ENCODE data around the gene HEG1. TPM values are rescaled to one million over a fixed set of nuclear protein-coding genes. Genes with fewer than 3 reads are reported as not detected.
A peak's percentile ranks its signal among the peaks of the same experiment; 100 is the strongest.

Gene HEG1
- total RNA-seq, 1 donor = 114 TPM

DNA sequence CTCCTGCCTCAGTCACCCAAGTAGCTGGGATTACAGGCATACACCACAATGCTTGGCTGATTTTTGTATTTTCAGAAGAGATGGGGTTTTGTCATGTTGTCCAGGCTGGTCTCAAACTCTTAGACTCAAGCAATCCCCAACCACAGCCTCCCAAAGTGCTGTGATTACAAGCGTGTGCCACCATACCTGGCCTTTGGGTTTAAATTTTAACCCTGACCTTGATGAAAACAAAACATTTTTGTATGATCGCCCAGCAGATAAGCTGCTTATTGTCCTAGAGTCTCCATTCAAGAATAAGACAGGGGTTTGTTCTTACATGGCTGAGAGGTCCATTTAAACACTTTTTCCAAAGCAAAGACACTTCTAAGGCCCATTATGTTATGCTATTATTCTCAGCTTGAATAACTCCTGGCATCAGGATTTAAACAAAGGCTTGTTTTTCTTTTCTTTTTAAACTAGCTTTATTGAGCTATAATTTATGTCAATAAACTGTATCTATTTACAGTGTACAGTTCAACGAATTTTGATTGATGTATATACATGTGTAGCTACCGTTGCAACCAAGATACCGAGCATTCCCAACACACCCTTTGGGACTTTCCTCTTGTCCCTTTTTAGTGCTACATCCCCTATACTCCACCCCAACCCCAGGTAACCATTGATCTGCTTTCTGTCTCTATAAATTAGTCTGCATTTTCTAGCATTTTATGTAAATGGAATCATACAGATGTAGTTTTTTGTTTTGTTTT is 119.8 kb downstream of the HEG1 start:
- no peaks in the 10 kb centered on the region for H3K27me3 ChIP-seq (ENCODE audit: insufficient read depth, low read length)
- TF ChIP-seq, protein P1, sequence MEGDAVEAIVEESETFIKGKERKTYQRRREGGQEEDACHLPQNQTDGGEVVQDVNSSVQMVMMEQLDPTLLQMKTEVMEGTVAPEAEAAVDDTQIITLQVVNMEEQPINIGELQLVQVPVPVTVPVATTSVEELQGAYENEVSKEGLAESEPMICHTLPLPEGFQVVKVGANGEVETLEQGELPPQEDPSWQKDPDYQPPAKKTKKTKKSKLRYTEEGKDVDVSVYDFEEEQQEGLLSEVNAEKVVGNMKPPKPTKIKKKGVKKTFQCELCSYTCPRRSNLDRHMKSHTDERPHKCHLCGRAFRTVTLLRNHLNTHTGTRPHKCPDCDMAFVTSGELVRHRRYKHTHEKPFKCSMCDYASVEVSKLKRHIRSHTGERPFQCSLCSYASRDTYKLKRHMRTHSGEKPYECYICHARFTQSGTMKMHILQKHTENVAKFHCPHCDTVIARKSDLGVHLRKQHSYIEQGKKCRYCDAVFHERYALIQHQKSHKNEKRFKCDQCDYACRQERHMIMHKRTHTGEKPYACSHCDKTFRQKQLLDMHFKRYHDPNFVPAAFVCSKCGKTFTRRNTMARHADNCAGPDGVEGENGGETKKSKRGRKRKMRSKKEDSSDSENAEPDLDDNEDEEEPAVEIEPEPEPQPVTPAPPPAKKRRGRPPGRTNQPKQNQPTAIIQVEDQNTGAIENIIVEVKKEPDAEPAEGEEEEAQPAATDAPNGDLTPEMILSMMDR (IDR thresholded peaks at IDR 0.05; ENCODE audit: extremely low read depth, low read depth, low read length) = no peak
- no peak for DNase-seq (ENCODE audit: insufficient read length, low spot score, missing footprints)
- H4K20me1 ChIP-seq (ENCODE audit: insufficient read depth, low read length) = no peaks in the 10 kb centered on the region
- H3K4me1 ChIP-seq (ENCODE audit: insufficient read depth, low read length) = no peaks in the 10 kb centered on the region
- H3K79me2 ChIP-seq (ENCODE audit: insufficient read depth, low read length) = no peaks in the 10 kb centered on the region
- H2AFZ ChIP-seq (ENCODE audit: low read length) = no peak overlapping the region
- H3K9me3 ChIP-seq (ENCODE audit: low read depth, low read length) = no peaks in the 10 kb centered on the region
- H3K4me2 ChIP-seq (ENCODE audit: insufficient read depth, low read length) = no peak overlapping the region
- no peak overlapping the region for H3K4me3 ChIP-seq (ENCODE audit: insufficient read depth, low read length)
- H3K36me3 ChIP-seq (ENCODE audit: insufficient read depth, low read length) = no peaks in the 10 kb centered on the region
- no peak overlapping the region for H3K27ac ChIP-seq (ENCODE audit: low read depth, low read length)

DNA sequence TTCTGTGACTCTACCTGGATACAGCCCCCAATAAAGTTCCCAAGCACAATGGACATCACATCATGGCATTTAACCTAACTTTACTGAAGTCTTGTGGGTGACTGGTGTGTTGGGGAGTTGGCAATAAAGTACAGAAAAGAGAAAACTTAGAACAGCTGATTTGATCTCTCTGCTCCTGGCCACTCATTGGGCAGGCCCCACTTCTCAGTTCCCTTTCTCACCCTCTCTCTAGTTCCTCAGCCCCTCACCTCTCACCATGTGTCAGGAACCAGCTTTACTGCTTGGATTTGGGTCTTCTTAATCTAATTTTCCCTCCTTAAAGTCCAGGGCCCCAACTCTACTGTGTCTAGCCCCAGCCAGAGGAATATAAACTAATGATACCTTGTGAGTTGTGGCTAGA is 120.5 kb downstream of the HEG1 start:
- TF ChIP-seq, protein P1 (IDR thresholded peaks at IDR 0.05; ENCODE audit: extremely low read depth, low read depth, low read length) = no peak
- DNase-seq (ENCODE audit: insufficient read length, low spot score, missing footprints) = no peak
- H3K27ac ChIP-seq (ENCODE audit: low read depth, low read length) = no peak overlapping the region
- H4K20me1 ChIP-seq (ENCODE audit: insufficient read depth, low read length) = no peaks in the 10 kb centered on the region
- H2AFZ ChIP-seq (ENCODE audit: low read length) = no peak overlapping the region
- no peaks in the 10 kb centered on the region for H3K27me3 ChIP-seq (ENCODE audit: insufficient read depth, low read length)
- H3K4me3 ChIP-seq (ENCODE audit: insufficient read depth, low read length) = no peak overlapping the region
- H3K9me3 ChIP-seq (ENCODE audit: low read depth, low read length) = no peaks in the 10 kb centered on the region
- H3K4me2 ChIP-seq (ENCODE audit: insufficient read depth, low read length) = no peak overlapping the region
- no peaks in the 10 kb centered on the region for H3K4me1 ChIP-seq (ENCODE audit: insufficient read depth, low read length)
- H3K36me3 ChIP-seq (ENCODE audit: insufficient read depth, low read length) = no peaks in the 10 kb centered on the region
- H3K79me2 ChIP-seq (ENCODE audit: insufficient read depth, low read length) = no peaks in the 10 kb centered on the region

DNA sequence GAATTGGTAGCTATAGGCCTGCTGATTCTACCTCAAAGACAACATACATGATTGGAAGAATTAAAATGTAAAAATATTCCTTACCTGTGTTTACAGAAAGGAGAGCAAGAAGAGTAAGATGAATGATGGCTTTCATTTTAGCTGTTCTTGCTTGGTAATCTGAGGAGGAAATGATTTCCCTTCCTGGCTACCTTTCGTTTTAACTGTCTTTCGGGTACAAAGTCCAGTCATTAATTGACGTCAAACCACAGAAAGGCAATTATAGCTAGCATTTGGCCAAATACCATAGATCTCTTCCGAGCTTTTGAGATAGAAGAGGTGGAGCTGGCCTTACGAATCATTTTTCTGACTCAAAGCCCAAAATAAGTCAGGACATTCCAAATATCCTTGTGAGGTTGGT is 121.2 kb downstream of the HEG1 start, which contains the start of gene MUC13:
Gene MUC13, minus strand, starts transcription at position 175 of the 400 bp plus-strand sequence. Its CDS starts 39 bp downstream, at position 136.
- Histone ChIP-seq H3K27me3 (ENCODE audit: insufficient read depth, low read length) (peaks cover under 1% of the 10 kb centered on the region), H2AFZ (ENCODE audit: low read length) (peak within 1 kb of the TSS; percentile 14), H3K4me1 (ENCODE audit: insufficient read depth, low read length) (no peaks in the 10 kb centered on the region), H3K79me2 (ENCODE audit: insufficient read depth, low read length) (no peaks in the 10 kb centered on the region), H3K27ac (ENCODE audit: low read depth, low read length) (no peak within 1 kb of the TSS), H3K4me2 (ENCODE audit: insufficient read depth, low read length) (no peak within 1 kb of the TSS), H3K4me3 (ENCODE audit: insufficient read depth, low read length) (no peak within 1 kb of the TSS), H4K20me1 (ENCODE audit: insufficient read depth, low read length) (no peaks in the 10 kb centered on the region), H3K9me3 (ENCODE audit: low read depth, low read length) (no peaks in the 10 kb centered on the region), H3K36me3 (ENCODE audit: insufficient read depth, low read length) (no peaks in the 10 kb centered on the region)
- TF ChIP-seq, protein P1 (IDR thresholded peaks at IDR 0.05; ENCODE audit: extremely low read depth, low read depth, low read length) = no peak
- DNase-seq (ENCODE audit: insufficient read length, low spot score, missing footprints) = no peak

DNA sequence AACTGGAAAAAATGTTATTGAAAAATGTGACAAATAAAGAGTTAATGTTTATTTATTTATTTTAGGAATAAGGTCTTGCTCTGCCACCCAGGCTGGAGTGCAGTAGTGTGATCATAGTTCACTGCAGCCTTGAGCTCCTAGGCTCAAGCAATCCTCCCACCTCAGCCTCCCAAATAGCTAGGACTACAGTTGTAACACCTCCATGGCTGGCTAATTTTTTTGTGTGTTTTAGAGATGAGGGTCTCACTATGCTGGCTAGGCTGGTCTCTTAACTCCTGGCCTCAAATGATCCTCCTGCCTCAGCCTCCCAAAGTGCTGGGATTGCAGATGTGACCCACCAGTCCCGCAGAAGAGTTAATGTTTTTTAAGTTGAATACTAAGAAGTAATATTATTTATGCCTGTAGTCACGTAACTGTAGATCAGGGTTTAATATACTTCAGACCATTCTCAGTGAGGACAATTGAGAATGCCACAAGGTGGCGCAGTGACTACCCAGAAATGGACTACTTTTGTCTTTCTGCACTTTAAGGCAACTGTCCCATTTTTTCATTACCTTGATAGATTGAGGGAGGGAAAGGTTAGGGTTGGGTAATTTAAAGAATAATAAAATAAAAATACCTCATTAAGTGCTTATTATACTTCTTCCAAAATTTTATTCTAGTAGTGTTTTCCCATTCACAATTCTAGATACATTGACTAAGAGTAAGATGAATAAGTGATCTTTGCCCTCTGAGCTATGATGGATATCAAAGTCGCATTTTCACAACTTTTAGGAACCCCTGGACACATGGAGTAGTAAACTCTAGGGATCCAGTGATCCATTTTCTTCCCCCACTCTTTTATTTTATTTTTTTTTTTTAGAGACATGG is 127.2 kb downstream of the HEG1 start:
- Histone ChIP-seq H3K27ac (ENCODE audit: low read depth, low read length) (no peak overlapping the region), H4K20me1 (ENCODE audit: insufficient read depth, low read length) (no peaks in the 10 kb centered on the region), H3K4me3 (ENCODE audit: insufficient read depth, low read length) (no peak overlapping the region), H3K4me1 (ENCODE audit: insufficient read depth, low read length) (no peaks in the 10 kb centered on the region), H3K79me2 (ENCODE audit: insufficient read depth, low read length) (no peaks in the 10 kb centered on the region), H3K4me2 (ENCODE audit: insufficient read depth, low read length) (no peak overlapping the region), H3K27me3 (ENCODE audit: insufficient read depth, low read length) (peaks cover 4% of the 10 kb centered on the region), H3K36me3 (ENCODE audit: insufficient read depth, low read length) (no peaks in the 10 kb centered on the region), H3K9me3 (ENCODE audit: low read depth, low read length) (no peaks in the 10 kb centered on the region), H2AFZ (ENCODE audit: low read length) (no peak overlapping the region)
- TF ChIP-seq, protein P1 (IDR thresholded peaks at IDR 0.05; ENCODE audit: extremely low read depth, low read depth, low read length) = peak; percentile 79
- DNase-seq (ENCODE audit: insufficient read length, low spot score, missing footprints) = no peak
